ENCODE results near the gene CHRM1. TPM values are rescaled to one million over a fixed set of nuclear protein-coding genes. Genes with fewer than 3 reads are reported as not detected.

The CHRM1 gene
- polyA plus RNA-seq, 3 donors: not detected

DNA sequence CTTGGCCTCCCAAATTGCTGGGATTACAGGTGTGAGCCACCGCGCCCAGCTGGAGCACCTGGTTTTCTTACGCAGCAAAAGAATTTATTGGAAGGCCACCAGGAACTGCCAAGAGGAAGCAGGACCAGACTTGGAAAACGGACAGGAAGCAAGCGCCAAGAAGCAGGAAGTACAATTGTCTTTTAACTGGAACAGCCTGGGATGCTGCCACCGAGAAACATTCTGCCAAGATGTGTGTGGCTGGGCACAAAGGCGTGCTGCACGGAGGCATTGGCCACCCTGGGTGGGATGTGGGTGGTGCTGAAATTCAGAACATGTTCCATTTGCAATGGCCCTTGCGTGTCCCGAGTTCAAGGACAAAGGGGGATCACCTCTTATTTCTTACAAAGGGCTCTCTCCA lies 25.1 kb downstream of the CHRM1 start:
- Mint-ChIP-seq H3K9me3 (no peaks in the 10 kb centered on the region), H3K36me3 (no peaks in the 10 kb centered on the region), H3K27me3 (ENCODE audit: low read depth in 3 of 3) (peaks cover 4 to 18% (median 16%) of the 10 kb centered on the region in 3 donors), H3K4me3 (no peak overlapping the region), H3K27ac (no peak overlapping the region), H3K4me1 (peaks cover under 1% of the 10 kb centered on the region)
- no peak overlapping the region for H2AFZ ChIP-seq (ENCODE audit: insufficient read depth, low read depth, low read length, poor library complexity, severe bottlenecking)
- H3K4me3 ChIP-seq (replicated peaks in 1 of 3; ENCODE audit: low read depth in 2 of 3, low read length in 3 of 3): no peak overlapping the region
- no peaks in the 10 kb centered on the region for H3K4me1 ChIP-seq (ENCODE audit: control insufficient read depth in 1 of 2, insufficient read depth in 2 of 2, low read length in 2 of 2)
- no peak overlapping the region for H3K27ac ChIP-seq (ENCODE audit: low read depth in 1 of 2, low read length in 2 of 2)
- H3K9me3 ChIP-seq (replicated peaks in 1 of 2; ENCODE audit: control insufficient read depth in 1 of 2, insufficient read depth in 1 of 2, low read length in 2 of 2): no peaks in the 10 kb centered on the region
- intact Hi-C loops (cut with micrococcal nuclease): no loop called here
- no peak overlapping the region for H3K4me2 ChIP-seq (replicated peaks; ENCODE audit: extremely low read depth, low read length, poor library complexity, severe bottlenecking)
- no peaks in the 10 kb centered on the region for H4K20me1 ChIP-seq (ENCODE audit: insufficient read depth, low read length)
- TF ChIP-seq CTCF (IDR thresholded peaks at IDR 0.05): no peak
- 52% methylated on average over 6 of the region's 10 CpGs for WGBS (ENCODE audit: insufficient coverage)
- H3K36me3 ChIP-seq (replicated peaks in 1 of 2; ENCODE audit: control insufficient read depth in 1 of 2, insufficient read depth in 2 of 2, low read length in 2 of 2): no peaks in the 10 kb centered on the region
- no peaks in the 10 kb centered on the region for H3K27me3 ChIP-seq (ENCODE audit: control insufficient read depth in 2 of 2, insufficient read depth in 2 of 2, low read length in 2 of 2)
- no peak for DNase-seq
- H3K9ac ChIP-seq (ENCODE audit: insufficient read depth, low read length, poor library complexity, severe bottlenecking): no peak overlapping the region
- no peaks in the 10 kb centered on the region for H3K79me2 ChIP-seq (ENCODE audit: insufficient read depth, low read length)

DNA sequence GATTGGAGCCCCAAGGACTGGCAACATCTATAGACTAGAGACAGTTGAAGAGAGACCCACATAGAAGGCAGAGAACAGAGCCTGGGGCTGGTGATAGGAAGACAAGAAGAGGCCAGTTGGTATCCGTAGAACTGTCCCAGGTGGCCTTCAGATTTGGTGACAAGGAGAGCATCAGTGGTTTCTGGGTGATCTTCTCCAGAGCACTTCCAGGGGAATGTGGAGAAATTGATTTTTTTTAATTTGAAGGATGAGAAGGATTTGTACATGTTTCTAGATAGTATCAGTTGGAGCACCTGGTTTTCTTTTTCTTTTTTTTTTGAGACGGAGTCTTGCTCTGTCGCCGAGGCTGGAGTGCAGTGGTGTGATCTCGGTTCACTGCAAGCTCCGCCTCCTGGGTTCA lies 25.7 kb downstream of the CHRM1 start:
- Histone ChIP-seq H3K4me1 (ENCODE audit: control insufficient read depth in 1 of 2, insufficient read depth in 2 of 2, low read length in 2 of 2) (no peaks in the 10 kb centered on the region), H3K4me3 (replicated peaks in 1 of 3; ENCODE audit: low read depth in 2 of 3, low read length in 3 of 3) (no peak overlapping the region), H3K9ac (ENCODE audit: insufficient read depth, low read length, poor library complexity, severe bottlenecking) (no peak overlapping the region), H3K79me2 (ENCODE audit: insufficient read depth, low read length) (no peaks in the 10 kb centered on the region), H3K27me3 (ENCODE audit: control insufficient read depth in 2 of 2, insufficient read depth in 2 of 2, low read length in 2 of 2) (no peaks in the 10 kb centered on the region), H3K36me3 (replicated peaks in 1 of 2; ENCODE audit: control insufficient read depth in 1 of 2, insufficient read depth in 2 of 2, low read length in 2 of 2) (no peaks in the 10 kb centered on the region), H3K9me3 (replicated peaks in 1 of 2; ENCODE audit: control insufficient read depth in 1 of 2, insufficient read depth in 1 of 2, low read length in 2 of 2) (no peaks in the 10 kb centered on the region), H2AFZ (ENCODE audit: insufficient read depth, low read depth, low read length, poor library complexity, severe bottlenecking) (no peak overlapping the region), H3K27ac (ENCODE audit: low read depth in 1 of 2, low read length in 2 of 2) (no peak overlapping the region), H3K4me2 (replicated peaks; ENCODE audit: extremely low read depth, low read length, poor library complexity, severe bottlenecking) (no peak overlapping the region), H4K20me1 (ENCODE audit: insufficient read depth, low read length) (no peaks in the 10 kb centered on the region)
- WGBS (ENCODE audit: insufficient coverage): 79% methylated on average over 1 of the region's 6 CpGs
- H3K27ac Mint-ChIP-seq: no peak overlapping the region
- TF ChIP-seq CTCF (IDR thresholded peaks at IDR 0.05): no peak
- H3K36me3 Mint-ChIP-seq: no peaks in the 10 kb centered on the region
- peaks cover 4 to 17% (median 16%) of the 10 kb centered on the region in 3 donors for H3K27me3 Mint-ChIP-seq (ENCODE audit: low read depth in 3 of 3)
- no peak for DNase-seq
- intact Hi-C loops (cut with micrococcal nuclease): no loop called here
- peaks cover 2% of the 10 kb centered on the region for H3K4me1 Mint-ChIP-seq
- H3K4me3 Mint-ChIP-seq: no peak overlapping the region
- H3K9me3 Mint-ChIP-seq: no peaks in the 10 kb centered on the region

Data from CD14-positive monocyte (primary cell).